ENCODE measurements around the gene ITFG1. TPM values are rescaled to one million over a fixed set of nuclear protein-coding genes. Genes with fewer than 3 reads are reported as not detected.

The ITFG1 gene
- 47.1 TPM for polyA plus RNA-seq (2012; ENCODE audit: insufficient read depth, insufficient read length, low read depth)

- TF ChIP-seq CTCF (IDR thresholded peaks at IDR 0.05; ENCODE audit: low read depth, low read length) = 0 out of 2 replicates have a peak, but pooled peaks have one; percentile 3
- H3K4me3 ChIP-seq (ENCODE audit: low read depth, low read length) = peak within 1 kb of the TSS; percentile 96
- no peaks in the 10 kb centered on the region for H3K4me1 ChIP-seq
- H3K9me3 ChIP-seq = no peaks in the 10 kb centered on the region
- H3K27me3 ChIP-seq = no peaks in the 10 kb centered on the region
- DNase-seq = peak; percentile 96
- H3K36me3 ChIP-seq = no peaks in the 10 kb centered on the region; the same call in 1 of the 2 replicates
Measured at GRCh38 chr16:47460711-47461597, at the start of gene ITFG1, which contains the start of gene PHKB. TSS of gene ITFG1 (minus strand) at chr16:47461063. CDS start at chr16:47461045, 18 bp downstream. TSS of gene PHKB (plus strand) at chr16:47461331. CDS start at chr16:47461351, 20 bp downstream.

GRCh38 chr16:47507701-47508100 lies 46.8 kb upstream of the ITFG1 start:
- Histone ChIP-seq H3K9me3 (no peaks in the 10 kb centered on the region), H3K4me3 (ENCODE audit: low read depth, low read length) (no peak overlapping the region), H3K4me1 (no peaks in the 10 kb centered on the region), H3K36me3 (peaks cover 15% of the 10 kb centered on the region), H3K27me3 (no peaks in the 10 kb centered on the region)
- no peak for DNase-seq
- TF ChIP-seq CTCF (IDR thresholded peaks at IDR 0.05; ENCODE audit: low read depth, low read length) = no peak

- DNase-seq = no peak
- H3K9me3 ChIP-seq = no peaks in the 10 kb centered on the region
- H3K4me1 ChIP-seq = no peaks in the 10 kb centered on the region
- H3K4me3 ChIP-seq (ENCODE audit: low read depth, low read length) = no peak overlapping the region
- no peaks in the 10 kb centered on the region for H3K27me3 ChIP-seq
- peaks cover 12% of the 10 kb centered on the region for H3K36me3 ChIP-seq
- TF ChIP-seq CTCF (IDR thresholded peaks at IDR 0.05; ENCODE audit: low read depth, low read length) = no peak
Measured at GRCh38 chr16:47506800-47507199, 45.9 kb upstream of the ITFG1 start.

- no peak for TF ChIP-seq CTCF (IDR thresholded peaks at IDR 0.05; ENCODE audit: low read depth, low read length)
- DNase-seq = no peak
- H3K4me3 ChIP-seq (ENCODE audit: low read depth, low read length) = no peak overlapping the region
- H3K9me3 ChIP-seq = no peaks in the 10 kb centered on the region
- peaks cover 15% of the 10 kb centered on the region for H3K36me3 ChIP-seq
- H3K27me3 ChIP-seq = no peaks in the 10 kb centered on the region
- no peaks in the 10 kb centered on the region for H3K4me1 ChIP-seq
Measured at GRCh38 chr16:47504599-47504998, 43.7 kb upstream of the ITFG1 start.

- Histone ChIP-seq H3K4me1 (no peaks in the 10 kb centered on the region; the same call in 1 of the 2 replicates), H3K36me3 (peaks cover 20% of the 10 kb centered on the region), H3K4me3 (ENCODE audit: low read depth, low read length) (no peak overlapping the region), H3K9me3 (no peaks in the 10 kb centered on the region), H3K27me3 (no peaks in the 10 kb centered on the region)
- no peak for DNase-seq
- TF ChIP-seq CTCF (IDR thresholded peaks at IDR 0.05; ENCODE audit: low read depth, low read length) = no peak
Measured at GRCh38 chr16:47503936-47504335, 43.1 kb upstream of the ITFG1 start.
